Measurements from ENCODE around the gene IFITM1. TPM values are rescaled to one million over a fixed set of nuclear protein-coding genes. Genes with fewer than 3 reads are reported as not detected.

IFITM1 gene
- total and polyA plus RNA-seq, 2 of the 8 experiments (the other 6 are each of a cell fraction or from before 2014, with no cell fraction given) = 394 to 1,464 TPM

GRCh38 chr11:288478-289397 is 25.1 kb upstream of the IFITM1 start, which contains the start of gene PGGHG:
TSS of gene PGGHG (plus strand) at chr11:289126. CDS start at chr11:289817, 691 bp downstream.
- H2BK5ac ChIP-seq (ENCODE audit: low read depth, low read length) = peak within 1 kb of the TSS; percentile 66; the same call in 1 of the 2 replicates
- peaks cover 0 to 3% of the 10 kb centered on the region in 2 experiments; a peak in 1 of 4 replicates for H3K9me3 ChIP-seq (ENCODE audit: insufficient read depth in 2 of 2, low read depth in 1 of 2, low read length in 1 of 2)
- DNase-seq (ENCODE audit: low read depth in 1 of 2, low spot score in 2 of 2) = peak in 1 of 2 experiments; percentile 61
- H2BK20ac ChIP-seq (ENCODE audit: low read length) = peak within 1 kb of the TSS; percentile 72; the same call in 1 of the 2 replicates
- ChIA-PET CTCF (ENCODE audit: partially characterized antibody) (interaction anchor here (1.2 to 3.9 kb wide), 4 partner anchors 10 to 38 kb away, joined by 3 to 30 read pairs (median 8); no protein-coding TSS in a partner anchor), POLR2A (ENCODE audit: partially characterized antibody) (interaction anchor here (0.7 to 7.7 kb wide), 12 partner anchors 8 to 80 kb away, joined by 3 to 51 read pairs (median 3); partner anchors contain the start of gene IFITM5)
- no peak within 1 kb of the TSS for H3K56ac ChIP-seq (replicated peaks; ENCODE audit: insufficient read length, low read depth, low read length)
- H3K79me1 ChIP-seq (ENCODE audit: low read depth, low read length) = 0 out of 2 replicates have a peak, but pooled peaks cover 4% of the 10 kb centered on the region
- WGBS, 2 experiments (ENCODE audit: extremely low coverage in 1 of 2, insufficient coverage in 1 of 2, insufficient read length in 1 of 2, insufficient replicate concordance in 2 of 2, low coverage in 1 of 2, low lambda C conversion rate in 2 of 2, missing lambda C conversion rate in 1 of 2) = 4% methylated on average over 25 of the region's 112 CpGs; no CpG with 5 or more reads in 1 of the 2 experiments
- H3K4me2 ChIP-seq (ENCODE audit: insufficient read depth in 1 of 2, low read depth in 2 of 2, low read length in 2 of 2) = peak within 1 kb of the TSS; percentile 67 to 84
- peaks cover 0 to 42% (median 32%) of the 10 kb centered on the region in 4 experiments; a peak in 6 of 7 replicates for H3K4me1 ChIP-seq (replicated peaks in 1 of 4; ENCODE audit: control insufficient read depth in 3 of 4, insufficient read depth in 4 of 4, low read length in 3 of 4)
- peak within 1 kb of the TSS; percentile 99 for H3K4ac ChIP-seq (replicated peaks; ENCODE audit: insufficient read length, low read depth, low read length)
- peak within 1 kb of the TSS; percentile 97 for H4K91ac ChIP-seq (replicated peaks; ENCODE audit: insufficient read length, low read length)
- H3K27ac ChIP-seq (ENCODE audit: low read depth, low read length) = no peak within 1 kb of the TSS
- TF ChIP-seq RNF2 (IDR thresholded peaks at IDR 0.05; ENCODE audit: borderline replicate concordance, low read depth, low read length, missing control alignments, poor library complexity, severe bottlenecking) (peak; percentile 48), SUZ12 (IDR thresholded peaks at IDR 0.05; ENCODE audit: low read length) (no peak; the same call in 1 of the 2 replicates), PHF8 (conservative IDR thresholded peaks at IDR 0.05; ENCODE audit: low read depth, low read length) (0 out of 2 replicates have a peak, but pooled peaks have one; percentile 38), GABPA (IDR thresholded peaks at IDR 0.05; ENCODE audit: borderline replicate concordance, insufficient read depth, low read length) (0 out of 2 replicates have a peak, but pooled peaks have one; percentile 34), EZH2 (IDR thresholded peaks at IDR 0.05; ENCODE audit: low read depth, low read length, severe bottlenecking) (peak; percentile 39), KDM4A (IDR thresholded peaks at IDR 0.05; ENCODE audit: low read depth, low read length, severe bottlenecking) (peak; percentile 58)
- H3K18ac ChIP-seq (ENCODE audit: extremely low read depth, low read length) = peak within 1 kb of the TSS; percentile 71
- H2AK5ac ChIP-seq (ENCODE audit: low read depth, low read length) = peak within 1 kb of the TSS; percentile 87; the same call in 1 of the 2 replicates
- H4K5ac ChIP-seq (ENCODE audit: insufficient read length, low read depth, low read length) = no peak within 1 kb of the TSS
- peak within 1 kb of the TSS; percentile 83 for H4K8ac ChIP-seq (ENCODE audit: extremely low read depth, insufficient read depth, low read length)
- peak within 1 kb of the TSS; percentile 61 for H2BK120ac ChIP-seq (replicated peaks; ENCODE audit: low read depth, low read length)
- H3K14ac ChIP-seq (ENCODE audit: insufficient read length) = no peak within 1 kb of the TSS
- H3K23me2 ChIP-seq (ENCODE audit: low read depth, low read length) = peaks cover 5% of the 10 kb centered on the region; the same call in 1 of the 2 replicates
- no peaks in the 10 kb centered on the region for H3K79me2 ChIP-seq (ENCODE audit: control insufficient read depth in 1 of 2, insufficient read depth in 2 of 2, low read length in 2 of 2)
- peaks cover 5 to 16% (median 13%) of the 10 kb centered on the region in 4 experiments; a peak in 6 of 7 replicates for H3K27me3 ChIP-seq (replicated peaks in 1 of 4; ENCODE audit: control insufficient read depth in 3 of 4, extremely low read depth in 1 of 4, insufficient read depth in 3 of 4, low read length in 3 of 4)
- peaks cover 3 to 19% (median 6%) of the 10 kb centered on the region in 4 experiments; a peak in 5 of 8 replicates for H3K36me3 ChIP-seq (ENCODE audit: control insufficient read depth in 2 of 4, insufficient read depth in 4 of 4, low read length in 3 of 4)
- no peaks in the 10 kb centered on the region for H4K20me1 ChIP-seq (replicated peaks in 1 of 2; ENCODE audit: control insufficient read depth in 1 of 2, insufficient read depth in 2 of 2, low read length in 2 of 2)
- H2AFZ ChIP-seq (ENCODE audit: low read length) = no peak within 1 kb of the TSS
- peak within 1 kb of the TSS; percentile 34 to 59 (median 45) for H3K4me3 ChIP-seq (ENCODE audit: extremely low read depth in 1 of 4, insufficient read depth in 2 of 4, low read depth in 3 of 4, low read length in 4 of 4)
- no peak within 1 kb of the TSS for H3K23ac ChIP-seq (ENCODE audit: insufficient read length)
- H3K9ac ChIP-seq (replicated peaks in 1 of 4; ENCODE audit: extremely low read depth in 1 of 4, low read depth in 3 of 4, low read length in 3 of 4) = no peak within 1 kb of the TSS; a peak in 2 of 7 replicates
- peak within 1 kb of the TSS; percentile 84; the same call in 1 of the 2 replicates for H2BK12ac ChIP-seq (ENCODE audit: low read depth, low read length)
- H2BK15ac ChIP-seq (ENCODE audit: low read length) = peak within 1 kb of the TSS; percentile 95; the same call in 1 of the 2 replicates
- FAIRE-seq = no peak
